Fibroblast of peridontal ligament (primary cell): Measurements from ENCODE around the gene MPC1.

Experiments
- DNase-seq: peaks from one replicate; pipeline ENCODE4 v3.0.0-alpha.2; 2010; ENCODE audit errors: extremely low read depth

Gene MPC1

DNA sequence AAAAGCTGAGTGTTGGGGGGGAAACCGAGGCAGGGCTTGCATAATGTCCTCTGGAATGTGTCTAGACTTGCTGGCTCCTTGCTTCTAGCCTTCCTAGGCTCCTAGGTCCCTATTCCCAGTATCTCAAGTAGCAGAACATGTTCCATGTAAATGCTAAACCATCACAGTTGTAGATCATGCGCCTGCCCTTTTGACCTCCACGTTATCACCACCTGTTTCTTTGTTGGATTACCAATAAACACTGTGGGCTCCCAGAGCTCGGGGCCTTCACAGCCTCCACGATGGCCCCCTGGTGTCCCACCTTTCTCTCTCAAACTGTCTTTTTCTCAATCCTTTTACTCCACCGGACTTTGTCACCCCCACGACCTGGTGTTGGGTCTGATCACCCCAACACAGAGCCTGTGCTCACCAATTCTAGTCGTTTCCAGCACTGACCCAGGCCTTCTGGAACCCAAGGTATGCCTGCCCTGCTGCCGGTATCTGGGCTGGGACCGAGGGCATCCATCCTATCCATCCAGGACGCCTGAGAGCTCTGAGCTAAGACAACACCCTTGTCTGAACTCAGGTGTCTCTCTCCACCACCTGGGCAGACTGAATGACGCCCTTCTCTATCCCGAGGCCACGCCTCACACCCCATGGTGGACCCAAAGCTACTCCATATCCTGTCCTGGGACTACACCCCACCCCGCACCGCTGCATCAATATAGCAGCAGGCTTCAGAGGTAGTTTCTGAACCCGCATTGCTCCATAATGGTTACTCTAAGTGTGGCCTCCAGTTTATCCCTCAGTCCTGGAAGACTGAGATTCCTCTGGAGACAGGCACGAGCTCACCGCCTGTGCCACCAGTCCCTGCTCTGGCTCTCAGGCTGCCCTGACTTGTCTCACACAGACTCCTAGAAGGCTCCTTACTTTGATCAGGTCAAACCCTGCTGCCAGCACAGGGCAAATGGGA, 65.2 kb downstream of the MPC1 start:
- no peak for DNase-seq

DNA sequence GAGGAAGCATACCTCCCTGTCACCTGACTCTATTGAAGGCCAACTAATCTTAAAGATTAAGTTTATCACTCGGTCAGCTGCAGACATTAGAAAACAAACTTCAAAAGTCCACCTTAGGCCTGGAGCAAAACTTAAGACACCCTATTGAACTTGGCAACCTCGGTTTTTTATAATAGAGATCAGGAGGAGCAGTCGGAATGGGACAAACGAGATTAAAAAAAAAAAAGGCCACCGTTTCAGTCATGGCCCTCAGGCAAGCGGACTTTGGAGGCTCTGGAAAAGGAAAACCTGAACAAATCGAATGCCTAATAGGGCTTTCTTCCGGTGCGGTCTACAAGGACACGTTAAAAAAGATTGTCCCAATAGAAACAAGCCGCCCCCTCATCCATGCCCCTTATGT, 67.3 kb downstream of the MPC1 start:
- DNase-seq = no peak
